CD14-positive monocyte (primary cell): ENCODE measurements around the gene TMEM219. TPM values are rescaled to one million over a fixed set of nuclear protein-coding genes. Genes with fewer than 3 reads are reported as not detected.
A peak's percentile ranks its signal among the peaks of the same experiment; 100 is the strongest.
"Not testable (repeated sequence)": the region's sequence is repeated elsewhere in the genome, so short reads cannot be mapped to it uniquely, and the experiment has no call there.

Source experiments
- DNase-seq, 3 donors: peaks; one replicate each; pipeline ENCODE4 v3.0.0-alpha.2; 2011 to 2022
- H2AFZ ChIP-seq: 2 replicates; pipeline ENCODE4 v1.6.0; 2012; ENCODE audit warnings: mild to moderate bottlenecking, low read depth, low read length, inconsistent platforms; ENCODE audit not compliant: insufficient read depth, poor library complexity, severe bottlenecking
- H3K27ac ChIP-seq, 2 donors: 1 replicate in 1 of 2; 2 replicates in 1 of 2; pipeline ENCODE4 v1.5.1; 2012 to 2013; ENCODE audit warnings: low read length in 2 of 2, control low read depth in 1 of 2, inconsistent platforms in 1 of 2, low read depth in 1 of 2, mild to moderate bottlenecking in 1 of 2
- H3K27me3 ChIP-seq, 2 donors: one replicate each; pipeline versions ENCODE4 v1.6.0 to v1.6.1; 2011 to 2013; ENCODE audit warnings: low read length in 2 of 2; ENCODE audit not compliant: control insufficient read depth in 2 of 2, insufficient read depth in 2 of 2
- H3K36me3 ChIP-seq, 2 donors: replicated peaks in 1 of 2; 1 replicate in 1 of 2; 2 replicates in 1 of 2; pipeline versions ENCODE4 v1.5.1 to v1.6.1; 2012 to 2013; ENCODE audit warnings: low read length in 2 of 2, control low read depth in 1 of 2, inconsistent platforms in 1 of 2, mild to moderate bottlenecking in 1 of 2; ENCODE audit not compliant: insufficient read depth in 2 of 2, control insufficient read depth in 1 of 2
- H3K4me1 ChIP-seq, 2 donors: 1 replicate in 1 of 2; 2 replicates in 1 of 2; pipeline versions ENCODE4 v1.5.1 to v1.6.1; 2012 to 2013; ENCODE audit warnings: low read length in 2 of 2, control low read depth in 1 of 2, inconsistent platforms in 1 of 2, mild to moderate bottlenecking in 1 of 2, moderate library complexity in 1 of 2; ENCODE audit not compliant: insufficient read depth in 2 of 2, control insufficient read depth in 1 of 2
- H3K4me2 ChIP-seq: replicated peaks from 2 replicates; pipeline ENCODE3; 2012; ENCODE audit warnings: low read length, moderate library complexity, mild to moderate bottlenecking; ENCODE audit not compliant: poor library complexity, severe bottlenecking; ENCODE audit errors: extremely low read depth
- H3K4me3 ChIP-seq, 3 experiments: fragments of 200-600 bp in 1 of 3; sonication (generic) in 1 of 3; replicated peaks in 1 of 3; 1 replicate in 2 of 3; 2 replicates in 1 of 3; pipeline ENCODE4 v1.5.1; 2011 to 2013; ENCODE audit warnings: low read length in 3 of 3, mild to moderate bottlenecking in 3 of 3, control low read depth in 2 of 3, low read depth in 2 of 3, inconsistent platforms in 1 of 3, moderate library complexity in 1 of 3
- H3K79me2 ChIP-seq: 2 replicates; pipeline ENCODE4 v1.6.0; 2012; ENCODE audit warnings: mild to moderate bottlenecking, control low read depth, inconsistent platforms, low read length, moderate library complexity; ENCODE audit not compliant: insufficient read depth
- H3K9ac ChIP-seq: 2 replicates; pipeline ENCODE4 v1.6.0; 2017; ENCODE audit warnings: low read length, mild to moderate bottlenecking; ENCODE audit not compliant: insufficient read depth, poor library complexity, severe bottlenecking
- H3K9me3 ChIP-seq, 2 donors: replicated peaks in 1 of 2; 1 replicate in 1 of 2; 2 replicates in 1 of 2; pipeline versions ENCODE4 v1.5.1 to v1.6.1; 2012 to 2013; ENCODE audit warnings: low read length in 2 of 2, control low read depth in 1 of 2; ENCODE audit not compliant: control insufficient read depth in 1 of 2, insufficient read depth in 1 of 2
- H4K20me1 ChIP-seq: 2 replicates; pipeline ENCODE4 v1.6.0; 2012; ENCODE audit warnings: mild to moderate bottlenecking, low read length, control low read depth, moderate library complexity; ENCODE audit not compliant: insufficient read depth
- H3K27ac Mint-ChIP-seq, 7 donors: one replicate each; pipeline ENCODE4 v1.8.0; 2020; ENCODE audit warnings: mild to moderate bottlenecking in 7 of 7, mixed read lengths in 7 of 7, moderate library complexity in 6 of 7, inconsistent platforms in 2 of 7
- H3K27me3 Mint-ChIP-seq, 3 donors: one replicate each; pipeline ENCODE4 v1.8.0; 2021 to 2022; ENCODE audit warnings: low read depth in 3 of 3, mild to moderate bottlenecking in 3 of 3, mixed read lengths in 3 of 3, moderate library complexity in 3 of 3, inconsistent platforms in 1 of 3
- H3K36me3 Mint-ChIP-seq, 2 donors: one replicate each; pipeline ENCODE4 v1.8.0; 2020; ENCODE audit warnings: mixed read lengths in 2 of 2, inconsistent platforms in 1 of 2, mild to moderate bottlenecking in 1 of 2
- H3K4me1 Mint-ChIP-seq: one replicate; pipeline ENCODE4 v1.8.0; 2020; ENCODE audit warnings: mild to moderate bottlenecking, mixed read lengths
- H3K4me3 Mint-ChIP-seq, 2 donors: one replicate each; pipeline ENCODE4 v1.8.0; 2020; ENCODE audit warnings: mild to moderate bottlenecking in 2 of 2, mixed read lengths in 2 of 2, moderate library complexity in 1 of 2
- H3K9me3 Mint-ChIP-seq, 7 donors: one replicate each; pipeline ENCODE4 v1.8.0; 2020 to 2022; ENCODE audit warnings: mixed read lengths in 7 of 7, mild to moderate bottlenecking in 6 of 7, moderate library complexity in 6 of 7, inconsistent platforms in 2 of 7
- CTCF ChIP-seq: fragments of 200-600 bp; IDR thresholded peaks from one replicate; pipeline ENCODE4 v1.8.0; 2022; ENCODE audit warnings: antibody characterized with exemption, mild to moderate bottlenecking
- WGBS: methylation state at CpG from one replicate; pipeline ENCODE4 v1.1.5; 2013; ENCODE audit warnings: missing lambda C conversion rate; ENCODE audit not compliant: insufficient coverage; 5-methylcytosine and 5-hydroxymethylcytosine counted together
- intact Hi-C, 2 donors: fragments of 100-400 bp; cut with micrococcal nuclease; formaldehyde crosslinking; loops; one replicate each; pipeline versions ENCODE4 v1.15.0 to v1.15.1; 2023
- polyA plus RNA-seq, 3 donors: library from polyadenylated mRNA; depleted of rRNA in 1 of 3; unstranded in 2 of 3; stranded (reverse) in 1 of 3; fragments of 300-500 nt in 2 of 3; fragments of >200 nt in 1 of 3; fragmentation: Illumina TruSeq in 2 of 3; gene quantifications; 1 replicate in 2 of 3; 2 replicates in 1 of 3; pipeline ENCODE4 v1.2.3, GENCODE V29; 2012 to 2021

Gene TMEM219
- polyA plus RNA-seq, 3 donors: 157 to 265 (median 227) TPM

GRCh38 chr16:29959293-29959692, 2.6 kb upstream of the TMEM219 start:
- DNase-seq: no peak
- Histone ChIP-seq H3K4me1 (peaks cover 15 to 18% of the 10 kb centered on the region in 2 donors), H3K4me3 (no peak overlapping the region), H3K79me2 (peaks cover 8% of the 10 kb centered on the region), H2AFZ (no peak overlapping the region), H3K36me3 (no peaks in the 10 kb centered on the region), H3K9me3 (no peaks in the 10 kb centered on the region), H3K4me2 (no peak overlapping the region), H4K20me1 (no peaks in the 10 kb centered on the region), H3K27me3 (no peaks in the 10 kb centered on the region), H3K27ac (no peak overlapping the region), H3K9ac (no peak overlapping the region)
- Mint-ChIP-seq H3K4me1 (peaks cover 18% of the 10 kb centered on the region), H3K4me3 (peak overlapping the region in 1 of 2 donors; percentile 31), H3K36me3 (peaks cover 4 to 11% of the 10 kb centered on the region in 2 donors), H3K27ac (no peak overlapping the region), H3K27me3 (peaks cover 2 to 8% (median 2%) of the 10 kb centered on the region in 3 donors), H3K9me3 (no peaks in the 10 kb centered on the region)
- no CpG with 5 or more reads among the region's 9 CpGs for WGBS
- no peak for TF ChIP-seq CTCF
- intact Hi-C loops: no loop called here

- H3K27ac Mint-ChIP-seq, H3K27me3 ChIP-seq, H3K4me3 ChIP-seq, H3K27ac ChIP-seq, H3K9ac ChIP-seq, H4K20me1 ChIP-seq, H3K79me2 ChIP-seq, DNase-seq, H3K9me3 Mint-ChIP-seq, H3K27me3 Mint-ChIP-seq, H3K9me3 ChIP-seq, H2AFZ ChIP-seq, H3K4me2 ChIP-seq, H3K36me3 ChIP-seq, H3K4me3 Mint-ChIP-seq: not testable (repeated sequence)
- no CpG with 5 or more reads among the region's 4 CpGs for WGBS
- peaks cover 18% of the 10 kb centered on the region for H3K4me1 Mint-ChIP-seq
- intact Hi-C loops: loop anchor here (5.0 kb wide), 1 partner anchor 33 kb away; the partner anchor contains the start of gene KCTD13 (in 2 of the 2)
- peaks cover 7 to 15% of the 10 kb centered on the region in 2 donors for H3K36me3 Mint-ChIP-seq
- H3K4me1 ChIP-seq: peaks cover 15 to 18% of the 10 kb centered on the region in 2 donors
These were observed 2.1 kb upstream of the TMEM219 start for GRCh38 chr16:29959821-29960220.
